ENCODE measurements around the gene DAPK2. TPM values are rescaled to one million over a fixed set of nuclear protein-coding genes. Genes with fewer than 3 reads are reported as not detected.

DAPK2 gene
- polyA plus RNA-seq, 1 of the 3 experiments (the other 2 are of a cell fraction): 1.4 TPM

GRCh38 chr15:63915873-63916771, 130.2 kb downstream of the DAPK2 start:
- POLR2A ChIA-PET: no interaction called here
- H3K9me3 ChIP-seq: no peaks in the 10 kb centered on the region
- H3K36me3 ChIP-seq (replicated peaks in 1 of 2; ENCODE audit: control insufficient read depth in 1 of 2, insufficient read depth in 2 of 2, low read length in 1 of 2): no peaks in the 10 kb centered on the region
- no peak overlapping the region for H3K9ac ChIP-seq
- H3K27me3 ChIP-seq (ENCODE audit: insufficient read depth): no peaks in the 10 kb centered on the region
- H2AFZ ChIP-seq (ENCODE audit: low read depth): no peak overlapping the region
- no peaks in the 10 kb centered on the region for H4K20me1 ChIP-seq (ENCODE audit: insufficient read depth)
- H3K27ac ChIP-seq (ENCODE audit: low read depth in 2 of 2, low read length in 1 of 2): no peak overlapping the region
- peak overlapping the region; percentile 34; the same call in 1 of the 2 replicates for H3K4me2 ChIP-seq
- no peaks in the 10 kb centered on the region for H3F3A ChIP-seq (replicated peaks; ENCODE audit: insufficient read depth)
- peaks cover 0 to 15% of the 10 kb centered on the region in 2 experiments; a peak in 2 of 4 replicates for H3K4me1 ChIP-seq (ENCODE audit: control insufficient read depth in 1 of 2, insufficient read depth in 2 of 2, low read depth in 1 of 2, low read length in 1 of 2)
- WGBS (ENCODE audit: low lambda C conversion rate): 67% methylated on average over 9 of the region's 9 CpGs
- CTCF ChIA-PET: interaction anchor here (0.7 to 2.4 kb wide), 4 partner anchors 9 to 130 kb away, joined by 3 to 6 read pairs (median 4); partner anchors contain the start of gene DAPK2
- no peaks in the 10 kb centered on the region for H3K9me2 ChIP-seq
- no peak overlapping the region for H3K4me3 ChIP-seq (ENCODE audit: low read depth in 2 of 2, low read length in 1 of 2)
- TF ChIP-seq CTCF (IDR thresholded peaks at IDR 0.05): peak; percentile 46
- TF ChIP-seq JUND (IDR thresholded peaks at IDR 0.05): no peak
- DNase-seq: peak; percentile 51
- H3K79me2 ChIP-seq (ENCODE audit: insufficient read depth): no peaks in the 10 kb centered on the region

- H3K27me3 ChIP-seq (ENCODE audit: insufficient read depth): no peaks in the 10 kb centered on the region
- POLR2A ChIA-PET: no interaction called here
- no peak overlapping the region for H3K4me3 ChIP-seq (ENCODE audit: low read depth in 2 of 2, low read length in 1 of 2)
- no peak overlapping the region for H3K9ac ChIP-seq
- 73% methylated on average over 3 of the region's 3 CpGs for WGBS (ENCODE audit: low lambda C conversion rate)
- DNase-seq: no peak
- 0 out of 2 replicates have a peak overlapping the region, but pooled peaks have one; percentile 34 for H3K4me2 ChIP-seq
- peaks cover 3 to 17% of the 10 kb centered on the region in 2 experiments; a peak in 2 of 4 replicates for H3K4me1 ChIP-seq (ENCODE audit: control insufficient read depth in 1 of 2, insufficient read depth in 2 of 2, low read depth in 1 of 2, low read length in 1 of 2)
- no peaks in the 10 kb centered on the region for H3K79me2 ChIP-seq (ENCODE audit: insufficient read depth)
- H3F3A ChIP-seq (replicated peaks; ENCODE audit: insufficient read depth): peaks cover 4% of the 10 kb centered on the region
- no peaks in the 10 kb centered on the region for H4K20me1 ChIP-seq (ENCODE audit: insufficient read depth)
- no peaks in the 10 kb centered on the region for H3K36me3 ChIP-seq (replicated peaks in 1 of 2; ENCODE audit: control insufficient read depth in 1 of 2, insufficient read depth in 2 of 2, low read length in 1 of 2)
- no peak overlapping the region for H3K27ac ChIP-seq (ENCODE audit: low read depth in 2 of 2, low read length in 1 of 2)
- H2AFZ ChIP-seq (ENCODE audit: low read depth): no peak overlapping the region
- H3K9me3 ChIP-seq: no peaks in the 10 kb centered on the region
- CTCF ChIA-PET: interaction anchor here (0.7 to 2.4 kb wide), 3 partner anchors 10 to 152 kb away, joined by 3 to 6 read pairs (median 6); partner anchors contain the start of gene DAPK2
- no peak for TF ChIP-seq ELF1 (IDR thresholded peaks at IDR 0.05)
- TF ChIP-seq REST (IDR thresholded peaks at IDR 0.05; ENCODE audit: low read depth, low read length): no peak
- TF ChIP-seq RCOR1 (IDR thresholded peaks at IDR 0.05; ENCODE audit: low read length): no peak
- TF ChIP-seq MEF2A (IDR thresholded peaks at IDR 0.05; ENCODE audit: borderline replicate concordance, low read depth): no peak
- TF ChIP-seq EZH2phosphoT487 (IDR thresholded peaks at IDR 0.05; ENCODE audit: borderline replicate concordance, low read depth): no peak
- no peak for TF ChIP-seq CHD2 (IDR thresholded peaks at IDR 0.05; ENCODE audit: low read length, partially characterized antibody)
- no peak for TF ChIP-seq TAF1 (IDR thresholded peaks at IDR 0.05; ENCODE audit: borderline replicate concordance, low read depth, low read length)
- TF ChIP-seq PBX3 (IDR thresholded peaks at IDR 0.05): no peak
- no peak for TF ChIP-seq USF1 (IDR thresholded peaks at IDR 0.05; ENCODE audit: borderline replicate concordance, low read depth)
- TF ChIP-seq TCF12 (IDR thresholded peaks at IDR 0.05): no peak
- TF ChIP-seq EP300 (IDR thresholded peaks at IDR 0.05; ENCODE audit: borderline replicate concordance in 1 of 2, low read depth in 1 of 2, low read length in 1 of 2): no peak
- TF ChIP-seq MAX (IDR thresholded peaks at IDR 0.05; ENCODE audit: low read depth): no peak
- TF ChIP-seq JUND (IDR thresholded peaks at IDR 0.05): no peak
- no peak for TF ChIP-seq GABPA (IDR thresholded peaks at IDR 0.05; ENCODE audit: low read depth)
- no peak for TF ChIP-seq FOXJ3 (CRISPR knock-in tag; IDR thresholded peaks at IDR 0.05)
- no peak for TF ChIP-seq RAD21 (IDR thresholded peaks at IDR 0.05; ENCODE audit: low read length)
- no peaks in the 10 kb centered on the region for H3K9me2 ChIP-seq
Observed at GRCh38 chr15:63915209-63915872, 130.9 kb downstream of the DAPK2 start.

Data from SK-N-SH (cell line).